Right kidney (tissue), 1 donor: ENCODE measurements around the gene KLF6.
"Not testable (repeated sequence)": the region's sequence is repeated elsewhere in the genome, so short reads cannot be mapped to it uniquely, and the experiment has no call there.

Experiments used
- DNase-seq: peaks from one replicate; pipeline ENCODE4 v3.0.0-alpha.2; 2016

KLF6 gene

GRCh38 chr10:3732183-3732582, 52.8 kb downstream of the KLF6 start:
- not testable (repeated sequence) for DNase-seq

- no peak for DNase-seq
These were observed 55.5 kb downstream of the KLF6 start for GRCh38 chr10:3729397-3729976.

- DNase-seq, result no peak
These were observed 56.4 kb downstream of the KLF6 start for GRCh38 chr10:3728563-3728962.

GRCh38 chr10:3727268-3727667, 57.7 kb downstream of the KLF6 start:
- DNase-seq, result no peak
